Activated CD4-positive, CD25-positive, alpha-beta regulatory T cell (primary cell): ENCODE results near the gene EIF2S1.
"Not testable (repeated sequence)": the region's sequence is repeated elsewhere in the genome, so short reads cannot be mapped to it uniquely, and the experiment has no call there.

Experiments
- DNase-seq, 4 experiments: peaks; one replicate each; lab custom pipeline; 2025; lab: John Stamatoyannopoulos, UW

EIF2S1 gene

DNA sequence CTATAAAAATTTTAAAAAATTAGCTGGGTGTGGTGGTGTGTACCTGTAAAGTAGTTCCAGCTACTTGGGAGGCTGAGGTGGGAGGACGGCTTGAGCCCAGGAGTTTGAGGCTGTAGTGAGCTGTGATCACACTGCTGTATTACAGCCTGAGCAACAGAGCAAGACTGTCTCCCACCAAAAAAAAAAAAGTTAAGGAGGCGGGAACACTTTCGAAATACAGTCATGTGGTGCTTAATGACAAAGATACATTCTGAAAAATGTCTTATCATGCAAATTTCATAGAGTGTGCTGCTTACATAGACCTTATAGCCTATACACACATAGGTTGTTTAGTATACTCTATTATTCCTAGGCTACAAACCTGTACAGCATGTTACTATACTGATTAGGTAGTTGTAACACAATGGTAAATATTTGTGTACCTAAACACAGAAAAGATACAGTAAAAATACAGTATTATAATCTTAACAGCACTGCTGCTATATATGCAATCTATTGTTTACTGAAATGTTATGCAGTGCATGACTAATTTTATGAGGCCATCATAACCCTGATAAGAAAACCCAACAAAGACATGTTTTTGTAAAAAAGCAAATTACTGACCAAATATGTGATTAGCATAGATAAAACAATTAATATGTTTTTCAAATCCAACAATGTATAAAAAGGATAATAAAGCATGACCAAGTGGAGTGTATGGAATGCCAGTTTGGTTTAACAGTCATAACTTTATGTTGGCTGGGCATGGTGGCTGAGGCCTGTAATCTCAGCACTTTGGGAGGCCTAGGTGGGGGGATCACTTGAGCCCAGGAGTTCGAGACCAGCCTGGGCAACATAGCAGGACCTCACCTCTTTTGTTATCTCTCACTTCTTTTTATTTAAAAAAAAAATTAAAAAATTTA lies 11.4 kb downstream of the EIF2S1 start:
- no peak for DNase-seq

DNA sequence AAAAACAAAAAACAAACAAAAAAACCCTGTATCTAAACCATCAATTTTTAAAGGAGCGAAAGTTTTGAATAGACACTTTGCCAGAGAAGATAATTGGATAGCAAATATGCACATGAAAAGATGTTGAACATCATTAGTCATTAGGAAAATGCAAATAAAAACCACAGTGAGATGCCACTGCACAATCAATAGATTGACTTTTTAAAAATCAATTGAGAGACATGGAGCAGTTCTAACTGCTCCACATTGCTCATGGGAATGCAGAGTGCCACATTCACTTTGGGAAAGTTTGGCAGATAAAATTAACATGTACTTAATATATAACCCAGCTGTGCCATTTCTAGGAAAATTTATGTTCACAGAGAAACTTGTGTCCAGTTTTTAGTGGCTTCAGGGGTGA lies 12.7 kb downstream of the EIF2S1 start:
- DNase-seq: no peak

DNA sequence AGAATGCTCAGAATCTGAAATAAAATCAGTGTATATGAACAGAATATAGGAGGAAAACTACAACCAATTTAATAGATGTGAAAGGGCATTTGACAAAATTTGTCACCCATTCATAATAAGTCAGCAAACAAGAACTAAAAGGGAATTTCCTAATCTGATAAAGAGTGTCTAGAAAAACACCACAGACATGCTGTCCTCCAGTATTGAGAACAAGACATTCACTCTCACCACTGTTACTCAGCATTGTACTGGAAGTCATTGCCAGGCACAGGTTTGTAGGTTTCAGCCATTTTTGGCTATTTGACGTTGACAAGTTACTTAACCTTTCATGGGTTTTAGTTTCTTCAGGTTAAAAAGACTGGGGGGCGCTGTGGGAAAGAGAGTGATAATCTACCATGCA lies 13.2 kb downstream of the EIF2S1 start:
- DNase-seq: no peak

DNA sequence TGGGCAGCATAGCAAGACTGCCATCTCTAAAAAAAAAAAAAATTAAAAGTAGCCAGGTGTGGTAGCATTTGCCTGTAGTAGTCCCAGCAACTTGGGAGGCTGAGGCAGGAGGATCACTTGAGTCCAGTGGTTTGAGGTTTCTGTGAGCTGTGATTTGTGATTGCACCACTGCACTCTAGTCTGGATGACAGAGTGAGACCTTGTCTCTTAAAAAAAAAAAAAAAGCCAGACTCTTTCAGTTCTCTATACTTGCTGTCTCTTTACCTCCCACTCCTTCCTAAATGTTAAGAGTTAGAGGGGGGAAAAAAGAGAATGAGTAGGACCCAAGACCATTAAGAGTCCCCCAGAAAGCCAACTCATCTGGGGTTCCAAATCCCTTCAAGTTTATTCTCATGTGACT lies 17.8 kb downstream of the EIF2S1 start:
- no peak for DNase-seq

DNA sequence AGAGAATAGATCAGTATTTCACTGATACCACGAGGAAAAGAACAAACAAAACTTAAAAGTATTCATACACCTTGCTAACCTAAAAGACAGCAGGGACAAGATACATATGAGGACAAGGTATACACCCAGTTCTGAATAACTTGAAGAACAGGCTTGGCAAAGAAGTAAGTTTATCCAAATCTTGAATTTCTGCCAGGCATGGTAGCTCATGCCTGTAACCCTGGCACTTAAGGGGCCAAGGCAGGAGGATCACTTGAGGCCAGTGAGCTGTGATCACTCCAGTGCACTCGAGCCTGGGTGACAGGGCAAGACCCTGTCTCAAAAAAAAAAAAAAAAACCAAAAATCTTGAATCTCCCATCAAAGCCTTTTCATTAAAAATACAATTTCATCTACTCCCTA lies 25.0 kb downstream of the EIF2S1 start:
- no peak for DNase-seq

DNA sequence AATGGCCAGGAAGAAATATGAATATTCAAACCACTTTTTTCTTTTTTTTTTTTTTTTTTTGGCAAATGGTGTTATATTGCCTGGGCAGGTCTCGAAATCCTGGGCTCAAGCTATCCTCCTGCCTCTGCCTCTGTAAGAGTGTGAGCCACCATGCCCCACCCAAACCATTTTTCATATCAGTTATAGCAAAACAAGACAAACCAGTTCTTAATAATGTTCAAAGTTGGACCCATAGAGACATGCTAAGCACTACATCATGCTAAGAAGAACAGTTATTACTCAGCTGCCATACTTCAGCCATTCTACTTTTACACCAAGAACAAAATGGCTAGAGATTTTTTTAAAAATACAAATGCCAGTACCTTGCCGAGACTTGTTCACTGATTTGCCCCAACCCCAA lies 25.5 kb downstream of the EIF2S1 start:
- no peak for DNase-seq

DNA sequence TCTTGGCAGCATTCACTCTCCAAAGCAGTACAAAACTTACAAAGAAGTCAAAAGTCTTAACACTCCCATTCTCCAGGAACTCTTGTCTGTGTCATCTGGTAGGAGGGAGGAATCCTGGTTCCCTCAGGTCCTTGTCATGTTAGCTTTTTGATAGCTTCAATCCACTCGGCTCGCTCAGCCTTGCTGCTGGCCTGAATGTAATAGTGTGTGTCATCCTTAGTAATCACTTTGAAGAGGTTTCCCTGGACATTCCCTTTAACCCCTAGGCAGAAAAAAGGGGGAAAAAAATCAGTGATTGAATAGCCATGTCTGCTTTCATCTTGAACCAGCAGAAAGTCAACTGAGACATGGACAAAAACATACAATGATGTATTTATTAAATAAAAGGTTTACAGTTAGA lies 27.1 kb downstream of the EIF2S1 start:
- no peak for DNase-seq

DNA sequence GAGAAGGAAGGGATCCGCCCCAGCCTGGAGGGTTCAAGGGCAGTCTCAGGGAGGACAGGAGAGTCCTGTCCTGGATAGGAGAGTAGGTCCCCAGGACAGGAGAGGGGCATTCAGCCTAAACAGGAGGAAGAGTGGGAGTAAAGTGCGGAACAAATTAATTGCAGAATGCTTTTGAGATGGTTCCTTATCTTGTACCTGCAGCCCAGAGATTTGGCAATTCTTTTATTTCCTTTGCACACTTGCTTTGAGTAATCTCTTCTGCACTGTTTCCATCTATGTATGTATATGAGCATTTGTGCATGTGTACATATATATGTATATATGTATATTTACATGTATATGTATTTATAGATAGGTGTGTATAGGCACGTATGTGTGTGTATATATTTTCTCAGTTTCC lies 29.1 kb downstream of the EIF2S1 start:
- DNase-seq: no peak

DNA sequence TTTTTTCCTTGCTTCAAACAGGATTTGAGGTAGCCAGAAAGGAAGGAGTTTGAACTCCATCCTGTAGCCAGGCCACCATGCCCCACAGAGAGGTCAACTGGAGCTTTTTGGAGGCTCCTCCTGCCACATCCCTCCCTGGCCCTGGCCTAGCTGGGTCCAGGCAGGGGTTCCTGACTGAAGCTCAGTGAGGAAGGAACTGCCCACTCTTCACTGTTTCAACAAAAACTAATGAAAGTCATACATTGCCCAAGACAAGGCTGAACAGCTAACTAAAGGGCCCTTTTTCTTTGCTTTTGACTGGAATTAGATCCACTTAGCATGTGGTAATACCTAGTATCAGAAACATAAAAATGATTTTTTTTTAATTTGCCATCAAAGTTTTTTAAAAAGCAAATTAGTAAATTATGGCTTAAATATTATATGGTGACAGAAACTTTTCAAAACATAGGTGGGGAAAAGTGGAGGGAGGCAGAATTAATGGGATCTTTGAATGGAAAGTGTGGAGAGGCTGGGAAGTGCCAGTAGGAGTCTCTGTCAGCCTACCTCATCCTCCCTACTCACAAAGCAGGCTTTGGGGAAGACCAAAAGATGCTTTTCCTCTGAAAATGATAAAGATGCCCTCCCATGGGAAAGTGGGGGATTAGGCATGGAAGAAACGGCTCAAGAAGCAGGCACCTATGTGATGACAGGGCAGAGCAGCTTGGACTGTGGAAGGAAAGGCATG lies 29.8 kb downstream of the EIF2S1 start:
- no peak for DNase-seq

DNA sequence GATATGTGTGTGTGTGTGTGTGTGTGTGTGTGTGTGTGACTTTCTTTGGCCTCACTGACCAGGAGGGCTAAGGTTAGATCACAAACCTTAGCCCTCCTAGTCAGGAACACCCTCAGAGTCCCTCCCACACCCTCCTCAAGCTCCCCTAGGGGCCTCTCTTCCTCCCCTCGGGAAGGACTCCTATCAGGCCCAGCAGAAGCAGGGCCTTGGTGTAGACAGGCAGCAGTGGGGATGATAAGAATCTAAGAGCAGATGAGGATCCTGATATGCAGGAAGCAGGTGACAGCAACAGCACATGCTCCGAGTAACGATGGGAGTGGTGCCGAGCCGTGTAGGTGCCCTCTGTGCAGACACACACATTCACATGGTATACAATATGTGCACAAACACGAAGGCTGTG lies 31.1 kb downstream of the EIF2S1 start:
- DNase-seq: no peak

DNA sequence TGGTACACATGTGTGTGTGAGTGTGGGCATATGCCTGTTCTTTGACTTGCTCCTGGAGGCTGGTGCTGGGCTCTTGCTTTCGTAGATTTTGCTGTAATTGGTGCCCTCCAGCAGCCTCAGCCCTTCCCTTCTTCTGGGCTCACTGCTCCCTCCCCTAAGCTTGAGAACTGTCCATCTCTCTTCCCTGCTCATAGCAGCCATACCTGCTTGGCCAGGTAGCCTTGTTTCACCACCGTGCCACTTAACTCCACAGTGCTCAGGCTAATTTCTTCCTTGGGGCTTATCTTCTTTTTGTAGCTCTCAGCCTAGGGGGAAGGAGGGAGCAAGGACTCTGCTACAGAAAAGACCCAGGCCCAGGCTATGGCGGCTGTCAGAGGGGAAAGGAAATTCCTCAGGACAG lies 32.0 kb downstream of the EIF2S1 start:
- no peak for DNase-seq

DNA sequence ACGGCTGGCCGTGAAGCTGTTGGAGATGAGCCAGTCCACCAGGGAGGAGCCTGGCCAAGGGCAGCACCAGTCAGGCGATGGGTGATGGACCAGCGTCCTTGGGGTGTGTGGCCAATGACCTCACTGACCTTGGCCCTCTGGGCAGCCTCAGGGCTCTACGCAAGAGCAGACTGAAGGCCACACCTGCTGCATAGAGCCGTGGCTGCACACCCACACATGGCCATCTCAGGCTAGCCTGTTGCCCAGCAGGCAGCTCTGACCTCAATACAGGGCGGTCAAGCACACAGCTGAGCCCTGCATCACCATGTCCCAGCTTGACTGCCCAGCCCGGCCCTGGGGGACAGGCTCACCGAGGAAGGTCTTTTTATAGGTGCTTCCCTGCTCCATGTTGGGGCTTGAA lies 32.7 kb downstream of the EIF2S1 start:
- DNase-seq: no peak

DNA sequence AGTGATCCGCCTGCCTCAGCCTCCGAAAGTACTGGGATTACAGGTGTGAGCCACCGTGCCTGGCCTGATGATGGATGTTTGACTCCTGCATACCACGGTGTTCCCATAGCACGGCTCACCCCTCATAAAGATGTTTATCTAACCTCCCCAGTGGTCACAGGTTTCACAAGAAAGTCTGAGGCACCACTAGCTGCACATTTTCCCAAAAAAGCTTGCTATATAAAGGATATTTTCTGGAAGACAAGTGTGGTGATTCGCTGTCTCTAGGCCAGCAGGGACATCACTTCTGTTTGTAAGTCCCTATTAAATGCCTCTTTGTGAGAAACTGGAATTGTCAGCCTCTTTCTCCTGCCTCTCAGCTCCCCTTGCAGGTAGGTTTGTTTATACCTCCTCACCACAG lies 33.6 kb downstream of the EIF2S1 start:
- DNase-seq: no peak

DNA sequence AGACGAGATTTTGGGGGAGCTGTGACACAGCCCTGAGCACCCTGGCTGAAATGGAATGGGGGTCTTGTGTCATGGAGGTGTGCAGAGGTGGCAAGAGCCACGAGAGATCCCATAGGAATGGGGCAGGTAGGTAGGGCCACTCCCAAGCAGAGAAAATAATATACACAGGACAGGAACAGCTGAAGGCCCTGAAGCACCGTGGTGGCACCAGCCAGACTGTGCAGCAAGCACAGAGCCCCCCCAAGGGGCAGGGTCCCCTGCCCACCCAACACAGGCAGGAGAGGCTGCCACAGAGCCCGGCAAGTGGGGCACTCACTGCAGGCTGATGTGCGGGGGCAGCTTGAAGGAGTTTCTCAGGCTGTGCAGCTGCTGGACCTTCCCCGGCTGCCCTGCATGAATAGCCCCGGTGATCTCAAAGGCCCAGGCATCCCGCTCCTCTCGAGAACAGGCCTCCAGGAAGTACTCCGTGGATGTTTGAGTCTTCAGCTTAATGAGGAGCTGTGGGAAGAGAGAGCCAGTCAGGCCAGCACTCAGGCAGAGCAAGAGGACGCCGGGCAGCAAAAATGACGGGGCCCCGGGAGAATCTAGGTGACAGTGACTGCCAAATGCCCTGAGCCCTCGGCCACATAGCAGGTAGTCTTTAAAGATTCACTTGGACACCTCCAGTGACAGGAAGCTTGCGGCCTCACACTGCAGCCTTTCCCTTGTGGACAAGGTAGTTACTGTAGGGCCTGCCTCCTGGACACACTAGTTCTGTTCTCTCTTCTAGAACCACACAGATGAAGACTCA lies 35.2 kb downstream of the EIF2S1 start:
- DNase-seq: no peak

DNA sequence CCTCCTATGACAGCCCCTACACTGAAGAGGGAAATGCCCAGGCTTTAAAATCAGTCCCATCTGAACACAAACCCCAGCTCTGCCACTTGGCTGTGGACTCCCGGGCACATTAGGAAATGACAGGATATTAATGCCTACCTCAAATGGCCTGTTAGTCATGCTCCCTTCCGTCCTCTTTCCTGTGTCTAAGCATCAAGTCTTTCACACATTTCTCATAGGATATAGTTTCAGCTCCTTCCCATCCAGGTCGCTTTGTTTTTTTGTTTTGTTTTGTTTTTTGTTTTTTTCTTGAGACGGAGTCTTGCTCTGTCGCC lies 35.7 kb downstream of the EIF2S1 start:
- DNase-seq: no peak

DNA sequence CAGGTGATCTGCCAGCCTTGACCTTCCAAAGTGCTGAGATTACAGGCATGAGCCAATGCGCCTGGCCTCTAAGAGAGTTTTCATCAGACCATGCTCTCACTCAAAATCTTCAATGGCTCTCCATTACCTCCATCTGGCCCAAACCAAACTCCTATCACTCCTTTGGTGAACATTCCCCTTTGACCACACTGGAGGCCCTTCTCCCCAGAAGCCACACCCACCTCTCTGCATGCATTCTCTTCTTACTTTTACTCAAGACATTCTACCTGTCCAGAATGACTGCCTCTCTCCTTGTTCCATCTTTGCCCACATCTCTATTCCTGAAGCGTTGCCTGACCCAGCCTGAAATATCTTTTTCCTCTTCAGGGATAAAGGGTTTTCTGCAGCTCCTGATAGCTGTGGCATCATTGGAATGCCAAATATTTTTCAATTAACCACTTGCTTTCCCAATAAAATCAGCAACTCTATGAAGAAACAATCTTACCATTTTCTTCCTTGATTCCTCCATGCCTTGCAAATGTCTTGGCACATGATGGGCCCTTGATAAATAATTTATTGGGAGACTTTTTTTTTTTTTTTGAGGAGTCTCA lies 36.3 kb downstream of the EIF2S1 start:
- no peak for DNase-seq

DNA sequence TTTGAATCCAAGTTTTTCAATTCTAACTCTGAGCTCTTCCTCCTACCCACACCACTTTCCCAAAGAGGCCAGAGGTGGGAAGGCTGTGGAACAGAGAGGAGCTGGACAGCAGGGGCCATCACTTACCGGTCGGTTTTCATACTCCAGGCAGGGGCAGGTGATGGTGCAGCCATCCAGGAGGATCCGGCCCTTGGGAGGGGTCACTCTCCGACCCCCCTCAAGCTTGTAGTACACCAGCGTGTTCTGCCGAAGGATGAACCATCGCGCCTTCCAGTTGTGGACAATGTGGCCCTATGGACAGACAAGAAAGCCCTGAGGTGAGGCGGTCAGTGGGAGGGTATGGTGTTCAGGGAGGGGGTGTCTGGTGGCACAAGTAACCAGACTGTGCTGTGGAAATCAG lies 37.4 kb downstream of the EIF2S1 start:
- DNase-seq: no peak

DNA sequence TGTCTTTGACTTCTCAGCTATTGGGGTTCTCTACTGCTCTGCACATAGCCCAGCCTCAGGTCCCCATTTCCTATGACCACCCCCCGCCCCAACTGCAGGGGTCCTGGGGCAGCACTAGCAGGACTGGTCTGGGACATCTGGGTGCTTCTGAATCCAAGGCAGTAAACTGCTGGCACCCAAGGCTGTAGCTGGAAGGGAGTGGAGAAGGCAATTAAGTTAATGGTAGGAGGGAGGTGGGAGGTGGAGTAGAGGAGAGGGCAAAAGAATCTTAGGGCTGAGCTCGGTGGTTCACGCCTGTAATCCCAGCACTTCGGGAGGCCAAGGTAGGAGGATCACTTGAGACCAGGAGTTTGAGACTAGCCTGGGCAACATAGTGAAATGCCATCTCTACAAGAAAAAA lies 40.3 kb downstream of the EIF2S1 start:
- no peak for DNase-seq

DNA sequence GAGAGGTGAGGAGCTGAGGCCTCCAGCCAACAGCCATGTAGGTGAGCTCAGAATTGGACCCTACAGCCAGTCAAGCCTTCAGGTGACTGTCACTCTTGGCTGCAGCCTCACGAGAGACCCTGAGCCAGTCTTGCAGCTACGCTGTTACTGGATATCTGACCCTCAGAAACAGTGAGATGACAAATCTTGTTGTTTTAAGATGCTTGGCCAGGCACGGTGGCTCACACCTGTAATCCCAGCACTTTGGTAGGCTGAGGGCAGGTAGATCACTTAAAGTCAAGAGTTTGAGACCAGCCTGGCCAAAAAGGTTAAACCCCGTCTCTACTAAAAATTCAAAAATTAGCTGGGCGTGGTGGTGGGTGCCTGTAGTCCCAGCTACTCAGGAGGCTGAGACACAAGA lies 45.6 kb downstream of the EIF2S1 start:
- DNase-seq: no peak

DNA sequence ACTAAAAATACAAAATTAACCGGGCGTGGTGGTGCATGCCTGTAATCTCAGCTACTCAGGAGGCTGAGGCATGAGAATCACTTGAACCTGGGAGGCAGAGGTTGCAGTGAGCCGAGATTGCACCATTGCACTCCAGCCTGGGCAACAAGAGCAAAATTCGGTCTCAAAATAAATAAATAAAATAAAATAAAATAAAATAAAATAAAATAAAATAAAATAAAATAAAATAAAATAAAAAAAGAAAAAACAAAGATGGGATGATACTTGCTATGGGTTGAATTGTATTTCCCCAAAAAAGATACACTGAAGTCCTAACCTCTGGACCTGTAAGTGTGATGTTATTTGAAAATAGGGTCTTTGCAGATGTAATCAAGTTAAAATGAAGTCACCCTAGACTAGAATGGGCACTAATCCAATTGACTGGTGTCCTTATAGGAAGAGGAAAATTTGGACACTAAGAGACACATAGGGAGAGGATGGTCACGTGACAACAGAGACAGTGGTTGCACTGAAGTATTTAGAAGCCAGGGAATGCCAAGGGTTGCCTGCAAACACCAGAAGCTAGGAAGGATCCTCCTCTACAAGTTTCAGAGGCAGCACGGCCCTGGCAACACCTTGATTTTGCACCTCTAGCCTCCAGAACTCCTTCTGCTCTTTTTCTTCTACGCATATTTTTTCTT lies 48.1 kb downstream of the EIF2S1 start:
- not testable (repeated sequence) for DNase-seq

DNA sequence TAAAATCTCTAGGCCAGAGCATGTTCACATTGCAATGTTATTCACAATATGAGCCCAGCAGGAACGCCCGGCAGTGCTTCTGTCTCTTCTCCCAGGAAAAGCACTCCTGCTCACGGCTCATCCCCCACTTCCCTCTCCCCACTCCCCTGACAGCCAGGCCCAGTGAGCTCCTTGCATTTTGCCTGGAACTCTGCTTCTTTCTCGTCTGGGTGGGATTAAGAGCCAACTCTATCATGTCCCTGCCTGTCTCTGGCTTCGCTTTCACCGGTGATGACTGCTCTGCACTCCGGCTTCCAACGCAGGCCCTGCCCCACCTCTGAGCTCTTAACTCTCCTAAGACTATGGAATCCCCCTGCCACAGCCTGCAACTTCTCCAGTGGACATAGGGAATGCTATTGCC lies 49.3 kb downstream of the EIF2S1 start:
- DNase-seq: no peak

DNA sequence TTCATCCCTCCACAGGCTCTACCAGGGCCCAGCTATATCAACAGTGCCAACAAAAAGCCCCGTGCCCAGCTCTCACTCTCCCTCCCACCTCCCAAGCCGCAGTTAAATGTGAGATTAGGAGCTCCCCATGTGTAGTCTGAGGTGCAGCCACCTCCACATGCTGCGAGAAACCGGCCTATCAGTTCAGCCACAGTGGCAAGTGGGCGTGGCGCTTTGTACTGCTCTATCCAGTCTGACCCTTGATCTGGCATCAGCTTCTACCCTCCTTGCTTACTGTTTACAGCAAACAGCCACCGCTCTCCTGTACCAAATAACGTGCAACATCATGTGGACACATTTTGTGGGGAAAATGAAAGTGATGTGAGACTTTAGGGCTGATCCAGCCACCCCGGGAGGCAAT lies 50.2 kb downstream of the EIF2S1 start:
- no peak for DNase-seq
